ENCODE results near the gene MYLK.

The MYLK gene

GRCh38 chr3:123584284-123584987, 299.7 kb downstream of the MYLK start:
- in situ Hi-C loops (cut with HindIII; ENCODE audit: low sequenced_read_pairs) = no loop called here

- in situ Hi-C loops (cut with HindIII; ENCODE audit: low sequenced_read_pairs) = no loop called here
Measured at GRCh38 chr3:123583561-123583960, 300.6 kb downstream of the MYLK start.

- in situ Hi-C loops (cut with HindIII; ENCODE audit: low sequenced_read_pairs) = no loop called here
Measured at GRCh38 chr3:123582315-123582714, 301.8 kb downstream of the MYLK start.

GRCh38 chr3:123576122-123576521, 308.0 kb downstream of the MYLK start:
- in situ Hi-C loops (cut with HindIII; ENCODE audit: low sequenced_read_pairs) = no loop called here

- in situ Hi-C loops (cut with HindIII; ENCODE audit: low sequenced_read_pairs) = no loop called here
Measured at GRCh38 chr3:123571973-123572365, 312.2 kb downstream of the MYLK start.

- in situ Hi-C loops (cut with HindIII; ENCODE audit: low sequenced_read_pairs) = no loop called here
Measured at GRCh38 chr3:123571264-123571972, 312.7 kb downstream of the MYLK start.

- in situ Hi-C loops (cut with HindIII; ENCODE audit: low sequenced_read_pairs) = no loop called here
Measured at GRCh38 chr3:123568875-123569274, 315.3 kb downstream of the MYLK start.

GRCh38 chr3:123568034-123568433, 316.1 kb downstream of the MYLK start:
- in situ Hi-C loops (cut with HindIII; ENCODE audit: low sequenced_read_pairs) = no loop called here

- in situ Hi-C loops (cut with HindIII; ENCODE audit: low sequenced_read_pairs) = no loop called here
Measured at GRCh38 chr3:123564056-123564455, 320.1 kb downstream of the MYLK start.

GRCh38 chr3:123562547-123562946, 321.6 kb downstream of the MYLK start:
- in situ Hi-C loops (cut with HindIII; ENCODE audit: low sequenced_read_pairs) = no loop called here

GRCh38 chr3:123561188-123561587, 322.9 kb downstream of the MYLK start:
- in situ Hi-C loops (cut with HindIII; ENCODE audit: low sequenced_read_pairs) = no loop called here
